Measurements from ENCODE around the gene CTNND2. TPM values are rescaled to one million over a fixed set of nuclear protein-coding genes. Genes with fewer than 3 reads are reported as not detected.

Gene CTNND2
- total and polyA plus RNA-seq, 9 of the 15 experiments (the other 6 are each of a cell fraction or from before 2014, with no cell fraction given) = 0.03 to 0.35 TPM; not detected in 7

GRCh38 chr5:11511878-11512277, 392.4 kb downstream of the CTNND2 start:
- FAIRE-seq = no peak
- Histone ChIP-seq H2AFZ (ENCODE audit: low read depth, low read length) (no peak overlapping the region), H3K4me3 (no peak overlapping the region), H3K4me1 (replicated peaks in 1 of 2; ENCODE audit: control insufficient read depth in 2 of 2, insufficient read depth in 2 of 2, low read length in 2 of 2) (no peaks in the 10 kb centered on the region), H3K9me3 (replicated peaks; ENCODE audit: control insufficient read depth, insufficient read depth, low read depth, low read length) (no peaks in the 10 kb centered on the region), H3K27ac (ENCODE audit: extremely low read depth, low read depth, low read length) (no peak overlapping the region), H4K20me1 (replicated peaks; ENCODE audit: control insufficient read depth, insufficient read depth, low read length) (no peaks in the 10 kb centered on the region), H3K4me2 (ENCODE audit: insufficient read depth, low read length) (no peak overlapping the region), H3K36me3 (ENCODE audit: control insufficient read depth, insufficient read depth, low read length) (no peaks in the 10 kb centered on the region), H3K9me1 (ENCODE audit: control insufficient read depth, insufficient read depth, low read length) (no peaks in the 10 kb centered on the region), H3K79me2 (ENCODE audit: control insufficient read depth, insufficient read depth, low read length) (no peaks in the 10 kb centered on the region), H3K9ac (ENCODE audit: insufficient read depth in 1 of 2, low read depth in 2 of 2, low read length in 2 of 2) (no peak overlapping the region), H3K27me3 (ENCODE audit: control insufficient read depth in 2 of 2, insufficient read depth in 2 of 2, low read length in 2 of 2) (no peaks in the 10 kb centered on the region)
- WGBS (ENCODE audit: insufficient coverage, low coverage, missing lambda C conversion rate) = 0% methylated on average over 2 of the region's 2 CpGs
- intact Hi-C loops (cut with micrococcal nuclease) = no loop called here
- ChIA-PET POLR2A (no interaction called here), CTCF (ENCODE audit: low intra/inter-chr PET ratio) (no interaction called here)
- no TSS peak for BruUV-seq (replicated peaks)
- in situ Hi-C loops (cut with MboI) = no loop called here
- DNase-seq (ENCODE audit: extremely low read depth in 1 of 4, low spot score in 3 of 4) = no peak
- no peak for ATAC-seq
- TF ChIP-seq ATF1 (CRISPR knock-in tag; IDR thresholded peaks at IDR 0.05) (no peak), ATF1 (tag; IDR thresholded peaks at IDR 0.05) (no peak), RBM25 (IDR thresholded peaks at IDR 0.05; ENCODE audit: low read depth, low read length, severe bottlenecking) (no peak), HMG20B (CRISPR knock-in tag; IDR thresholded peaks at IDR 0.05) (no peak), SMAD2 (IDR thresholded peaks at IDR 0.05; ENCODE audit: low read depth, low read length) (no peak), ATF3 (IDR thresholded peaks at IDR 0.05) (no peak), ATF3 (CRISPR knock-in tag; conservative IDR thresholded peaks at IDR 0.05) (no peak), POLR2AphosphoS5 (IDR thresholded peaks at IDR 0.05; ENCODE audit: control insufficient read depth, insufficient read depth, low read depth, low read length) (no peak), ZNF232 (CRISPR knock-in tag; IDR thresholded peaks at IDR 0.05) (no peak), CREB5 (CRISPR knock-in tag; IDR thresholded peaks at IDR 0.05) (no peak), DMBX1 (CRISPR knock-in tag; IDR thresholded peaks at IDR 0.05; ENCODE audit: borderline replicate concordance) (no peak), RNF219 (CRISPR knock-in tag; IDR thresholded peaks at IDR 0.05) (no peak), SAFB (IDR thresholded peaks at IDR 0.05; ENCODE audit: borderline replicate concordance, low read depth, low read length) (no peak), ZBTB26 (CRISPR knock-in tag; IDR thresholded peaks at IDR 0.05) (no peak), TAL1 (IDR thresholded peaks at IDR 0.05) (no peak), GTF2B (IDR thresholded peaks at IDR 0.05; ENCODE audit: extremely low read depth, insufficient read length) (no peak)

All from K562 (cell line).